Endothelial cell of umbilical vein (primary cell): Measurements from ENCODE around the gene TRIM2. TPM values are rescaled to one million over a fixed set of nuclear protein-coding genes. Genes with fewer than 3 reads are reported as not detected.

ENCODE experiments used
- BruUV-seq: library from RNA; stranded (reverse); fragments of 400-500 nt; replicated peaks from 2 replicates; lab custom pipeline; 2021; lab: Mats Ljungman, UMichigan
- CTCF ChIA-PET: fragments of 300-600, 350-600 bp; sonication (Branson Sonifier 250); formaldehyde crosslinking; loops from one replicate; lab custom pipeline; 2021; ENCODE audit warnings: antibody characterized with exemption, inconsistent platforms; lab: Charles Lee
- POLR2A ChIA-PET: fragments of 300-600, 350-600 bp; sonication (Branson Sonifier 250); formaldehyde crosslinking; loops from one replicate; lab custom pipeline; 2021; ENCODE audit warnings: antibody characterized with exemption, inconsistent platforms; lab: Charles Lee
- DNase-seq: peaks from one replicate; pipeline ENCODE4 v3.0.0-alpha.2; 2011; ENCODE audit warnings: low read depth, low spot score
- FAIRE-seq: peaks from 2 replicates; lab custom pipeline; 2011; peaks lifted over from hg19 to GRCh38; lab: Jason Lieb, UNC
- H2AFZ ChIP-seq: 2 replicates; pipeline ENCODE4 v1.6.0; 2012; ENCODE audit warnings: low read depth, low read length, control low read depth, inconsistent platforms
- H3K27ac ChIP-seq: 2 replicates; pipeline ENCODE4 v1.5.1; 2011; ENCODE audit warnings: low read depth, mild to moderate bottlenecking, control low read depth, low read length, moderate library complexity; ENCODE audit not compliant: insufficient read depth
- H3K27me3 ChIP-seq, 2 experiments: 2 replicates each; pipeline versions ENCODE4 v1.6.0 to v1.6.1; 2011; ENCODE audit warnings: low read length in 2 of 2, mixed read lengths in 1 of 2; ENCODE audit not compliant: control insufficient read depth in 2 of 2, insufficient read depth in 2 of 2
- H3K36me3 ChIP-seq, 2 experiments: 2 replicates in 1 of 2; 3 replicates in 1 of 2; pipeline ENCODE4 v1.5.1; 2011; ENCODE audit warnings: low read length in 2 of 2, mild to moderate bottlenecking in 1 of 2, moderate library complexity in 1 of 2; ENCODE audit not compliant: control insufficient read depth in 2 of 2, insufficient read depth in 2 of 2; ENCODE audit errors: extremely low read depth in 1 of 2
- H3K4me1 ChIP-seq: 3 replicates; pipeline ENCODE4 v1.5.1; 2011; ENCODE audit warnings: mild to moderate bottlenecking, low read length; ENCODE audit not compliant: control insufficient read depth, insufficient read depth; ENCODE audit errors: extremely low read depth
- H3K4me2 ChIP-seq: 2 replicates; pipeline ENCODE4 v1.6.1; 2011; ENCODE audit warnings: low read length, control low read depth, mixed read lengths; ENCODE audit not compliant: insufficient read depth
- H3K4me3 ChIP-seq, 3 experiments: fragments of 200-600 bp in 1 of 3; sonication (generic), shearing (Covaris generic) in 1 of 3; replicated peaks in 1 of 3; 2 replicates each; pipeline ENCODE4 v1.5.1; 2011 to 2016; ENCODE audit warnings: control low read depth in 3 of 3, low read length in 3 of 3, mild to moderate bottlenecking in 2 of 3, inconsistent platforms in 1 of 3, low read depth in 1 of 3, moderate library complexity in 1 of 3; ENCODE audit not compliant: insufficient read depth in 1 of 3
- H3K79me2 ChIP-seq: 2 replicates; pipeline ENCODE4 v1.6.0; 2012; ENCODE audit warnings: low read length, inconsistent platforms; ENCODE audit not compliant: control insufficient read depth, insufficient read depth
- H3K9ac ChIP-seq: replicated peaks from 2 replicates; pipeline ENCODE3; 2011; ENCODE audit warnings: low read length, control low read depth; ENCODE audit not compliant: insufficient read depth; ENCODE audit errors: extremely low read depth
- H3K9me1 ChIP-seq: replicated peaks from 3 replicates; pipeline ENCODE4 v1.6.0; 2011; ENCODE audit warnings: mild to moderate bottlenecking, low read length; ENCODE audit not compliant: control insufficient read depth, insufficient read depth; ENCODE audit errors: extremely low read depth
- H3K9me3 ChIP-seq: replicated peaks from 2 replicates; pipeline ENCODE4 v1.5.1; 2012; ENCODE audit warnings: low read length, inconsistent platforms; ENCODE audit not compliant: control insufficient read depth, insufficient read depth
- H4K20me1 ChIP-seq: replicated peaks from 2 replicates; pipeline ENCODE3; 2011; ENCODE audit warnings: mild to moderate bottlenecking, low read length; ENCODE audit not compliant: control insufficient read depth, insufficient read depth; ENCODE audit errors: extremely low read depth
- CTCF ChIP-seq, 2 donors: IDR thresholded peaks; 1 replicate in 1 of 2; 2 replicates in 1 of 2; pipeline ENCODE4 v1.5.1; 2011; ENCODE audit warnings: low read length in 2 of 2, mild to moderate bottlenecking in 2 of 2, moderate library complexity in 2 of 2, control low read depth in 1 of 2, inconsistent platforms in 1 of 2, low read depth in 1 of 2; ENCODE audit not compliant: insufficient read depth in 1 of 2; ENCODE audit errors: extremely low read depth in 1 of 2
- EZH2 ChIP-seq: IDR thresholded peaks from 2 replicates; pipeline ENCODE4 v1.6.1; 2012; ENCODE audit warnings: borderline replicate concordance, low read depth, mild to moderate bottlenecking, moderate library complexity, low read length, inconsistent platforms; ENCODE audit not compliant: severe bottlenecking
- FOS ChIP-seq: IDR thresholded peaks from 2 replicates; pipeline ENCODE4 v1.6.1; 2011; ENCODE audit warnings: mild to moderate bottlenecking, low read length, moderate library complexity, borderline replicate concordance; ENCODE audit not compliant: insufficient read depth
- GATA2 ChIP-seq: IDR thresholded peaks from 2 replicates; pipeline ENCODE4 v1.7.0; 2011; ENCODE audit warnings: low read depth, mild to moderate bottlenecking, moderate library complexity, mixed read lengths, low read length; ENCODE audit not compliant: insufficient read length, insufficient read depth
- JUN ChIP-seq: IDR thresholded peaks from 2 replicates; pipeline ENCODE4 v1.6.1; 2011; ENCODE audit warnings: borderline replicate concordance, low read depth; ENCODE audit not compliant: insufficient read length, insufficient read depth
- MAX ChIP-seq: IDR thresholded peaks from 2 replicates; pipeline ENCODE4 v1.6.1; 2011; ENCODE audit not compliant: insufficient read depth, insufficient read length
- MYC ChIP-seq: IDR thresholded peaks from one replicate; pipeline ENCODE4 v1.6.1; 2011; ENCODE audit warnings: mild to moderate bottlenecking, low read depth, low read length
- POLR2A ChIP-seq: IDR thresholded peaks from 2 replicates; pipeline ENCODE4 v1.6.1; 2012; ENCODE audit warnings: low read depth, mild to moderate bottlenecking, control low read depth, low read length
- POLR2AphosphoS5 ChIP-seq: IDR thresholded peaks from 2 replicates; pipeline ENCODE4 v1.6.1; 2012; ENCODE audit warnings: low read depth, mild to moderate bottlenecking, control low read depth, low read length, moderate library complexity; ENCODE audit not compliant: insufficient read depth
- dilution Hi-C: fragments of 300-500 bp; cut with MboI; formaldehyde crosslinking; loops from one replicate; pipeline ENCODE4 v1.15.0; 2019; ENCODE audit warnings: low sequenced_read_pairs; ENCODE audit not compliant: extremely low pct_ligation_motif_present
- intact Hi-C: fragments of 100-400 bp; cut with micrococcal nuclease; formaldehyde crosslinking; loops from one replicate; pipeline ENCODE4 v1.10.0; 2022
- polyA plus RNA-seq, 4 experiments: library from polyadenylated mRNA; depleted of rRNA in 3 of 4; stranded (reverse) in 3 of 4; unstranded in 1 of 4; fragments of >200 nt; gene quantifications; 2 replicates each; pipeline versions ENCODE4 v1.2.1 to v1.2.3, GENCODE V29; 2011 to 2012; ENCODE audit warnings: missing spikeins in 1 of 4
- total RNA-seq: library from RNA; stranded (reverse); gene quantifications from 2 replicates; pipeline ENCODE4 v1.2.3, GENCODE V29; 2021

Gene TRIM2
- total and polyA plus RNA-seq, 2 donors (not counting 3 experiments of a cell fraction or from before 2014, with no cell fraction given) = 6.8 to 19.7 TPM

- H2AFZ ChIP-seq = no peak overlapping the region
- no peaks in the 10 kb centered on the region for H3K9me1 ChIP-seq
- BruUV-seq = no TSS peak
- no peak for FAIRE-seq
- H3K79me2 ChIP-seq = peaks cover 4% of the 10 kb centered on the region
- dilution Hi-C loops (no loop called here), intact Hi-C loops (no loop called here)
- H4K20me1 ChIP-seq = no peaks in the 10 kb centered on the region
- CTCF ChIA-PET = interaction anchor here (1.2 to 1.8 kb wide), 2 partner anchors 226 to 402 kb away, joined by 3 to 18 read pairs; no protein-coding TSS in a partner anchor
- H3K27me3 ChIP-seq = no peaks in the 10 kb centered on the region
- H3K9ac ChIP-seq = no peak overlapping the region
- TF ChIP-seq MYC (no peak), POLR2AphosphoS5 (no peak)
- no peak overlapping the region for H3K27ac ChIP-seq
- peaks cover 0 to 2% of the 10 kb centered on the region in 2 experiments for H3K36me3 ChIP-seq
- DNase-seq = no peak
- H3K4me3 ChIP-seq = no peak overlapping the region
- POLR2A ChIA-PET = no interaction called here
- peaks cover 12% of the 10 kb centered on the region for H3K4me1 ChIP-seq
- no peak overlapping the region for H3K4me2 ChIP-seq
- no peaks in the 10 kb centered on the region for H3K9me3 ChIP-seq
Measured at GRCh38 chr4:153348006-153348405, 143.8 kb downstream of the TRIM2 start.

- H3K4me3 ChIP-seq = no peak overlapping the region
- H3K36me3 ChIP-seq = peaks cover 0 to 2% of the 10 kb centered on the region in 2 experiments
- H3K79me2 ChIP-seq = peaks cover 4% of the 10 kb centered on the region
- ChIA-PET CTCF (interaction anchor here (1.2 to 1.8 kb wide), 2 partner anchors 225 to 401 kb away, joined by 3 to 18 read pairs; no protein-coding TSS in a partner anchor), POLR2A (no interaction called here)
- no peak for DNase-seq
- no peak overlapping the region for H3K27ac ChIP-seq
- H3K9me1 ChIP-seq = no peaks in the 10 kb centered on the region
- H3K27me3 ChIP-seq = no peaks in the 10 kb centered on the region
- H3K9me3 ChIP-seq = no peaks in the 10 kb centered on the region
- BruUV-seq = no TSS peak
- peaks cover 7% of the 10 kb centered on the region for H3K4me1 ChIP-seq
- H2AFZ ChIP-seq = no peak overlapping the region
- H3K9ac ChIP-seq = no peak overlapping the region
- no peak overlapping the region for H3K4me2 ChIP-seq
- TF ChIP-seq POLR2AphosphoS5 = no peak
- TF ChIP-seq MAX = no peak
- TF ChIP-seq GATA2 = no peak
- TF ChIP-seq JUN = no peak
- TF ChIP-seq MYC = no peak
- no peak for TF ChIP-seq POLR2A
- no peak for TF ChIP-seq FOS
- no peak for TF ChIP-seq CTCF (IDR thresholded peaks at IDR 0.05; ENCODE audit: extremely low read depth in 1 of 2, insufficient read depth in 1 of 2, low read depth in 1 of 2, low read length in 2 of 2)
- TF ChIP-seq EZH2 = no peak
- no peak for FAIRE-seq
- intact Hi-C loops (no loop called here), dilution Hi-C loops (no loop called here)
- H4K20me1 ChIP-seq = no peaks in the 10 kb centered on the region
Measured at GRCh38 chr4:153349206-153349805, 145.1 kb downstream of the TRIM2 start.
